HepG2 (cell line): ENCODE data around the gene VSIG10L.

ENCODE experiments used
- EED ChIP-seq: sonication (generic); formaldehyde crosslinking; IDR thresholded peaks from 2 replicates; pipeline ENCODE4 v1.5.0; 2020; ENCODE audit warnings: mild to moderate bottlenecking, missing genetic modification reagents
- KDM5A ChIP-seq: fragments of 200-600 bp; sonication (generic); IDR thresholded peaks from 2 replicates; pipeline ENCODE4 v1.7.0; 2018; ENCODE audit warnings: antibody characterized with exemption, mild to moderate bottlenecking, low read length, borderline replicate concordance
- SMC3 ChIP-seq: IDR thresholded peaks from 2 replicates; pipeline ENCODE4 v1.6.1; 2011; ENCODE audit warnings: low read length, improper control_type of control experiment
- SRF ChIP-seq: IDR thresholded peaks from 2 replicates; pipeline ENCODE4 v1.6.1; 2011; ENCODE audit warnings: mild to moderate bottlenecking, low read depth, low read length, moderate library complexity
- TF ChIP-seq, protein P1 (sequence below): sonication (generic); formaldehyde crosslinking; IDR thresholded peaks from 2 replicates; pipeline ENCODE4 v1.4.0; 2020; ENCODE audit warnings: missing genetic modification reagents, borderline replicate concordance
- TF ChIP-seq, protein P2 (sequence below): sonication (generic); formaldehyde crosslinking; IDR thresholded peaks from 2 replicates; pipeline ENCODE4 v1.5.0; 2020; ENCODE audit warnings: mild to moderate bottlenecking, missing genetic modification reagents, moderate library complexity

DNA sequence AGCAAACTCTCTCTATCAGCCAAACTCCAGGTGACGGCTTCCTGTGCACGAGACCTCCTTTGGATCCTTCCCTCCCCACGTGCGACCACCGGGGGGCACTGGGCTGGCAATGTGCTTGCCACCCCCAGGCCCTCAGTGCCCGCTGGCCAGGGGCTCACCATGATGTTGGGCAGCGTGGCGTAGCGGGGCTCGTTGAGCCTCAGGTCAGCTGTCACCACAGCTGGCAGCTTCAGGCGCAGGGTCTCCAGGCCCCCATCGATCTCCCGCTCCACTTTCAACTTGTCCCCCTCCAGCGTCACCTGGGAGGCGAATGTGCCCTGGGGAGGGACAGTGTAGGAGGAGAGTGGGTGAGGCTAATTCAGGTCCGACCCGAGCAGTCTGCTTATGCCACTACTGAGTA, 4.8 kb upstream of the VSIG10L start:
- TF ChIP-seq EED (CRISPR knock-in tag) = no peak
- no peak for TF ChIP-seq KDM5A
- TF ChIP-seq SMC3 = no peak
- TF ChIP-seq, protein P1, sequence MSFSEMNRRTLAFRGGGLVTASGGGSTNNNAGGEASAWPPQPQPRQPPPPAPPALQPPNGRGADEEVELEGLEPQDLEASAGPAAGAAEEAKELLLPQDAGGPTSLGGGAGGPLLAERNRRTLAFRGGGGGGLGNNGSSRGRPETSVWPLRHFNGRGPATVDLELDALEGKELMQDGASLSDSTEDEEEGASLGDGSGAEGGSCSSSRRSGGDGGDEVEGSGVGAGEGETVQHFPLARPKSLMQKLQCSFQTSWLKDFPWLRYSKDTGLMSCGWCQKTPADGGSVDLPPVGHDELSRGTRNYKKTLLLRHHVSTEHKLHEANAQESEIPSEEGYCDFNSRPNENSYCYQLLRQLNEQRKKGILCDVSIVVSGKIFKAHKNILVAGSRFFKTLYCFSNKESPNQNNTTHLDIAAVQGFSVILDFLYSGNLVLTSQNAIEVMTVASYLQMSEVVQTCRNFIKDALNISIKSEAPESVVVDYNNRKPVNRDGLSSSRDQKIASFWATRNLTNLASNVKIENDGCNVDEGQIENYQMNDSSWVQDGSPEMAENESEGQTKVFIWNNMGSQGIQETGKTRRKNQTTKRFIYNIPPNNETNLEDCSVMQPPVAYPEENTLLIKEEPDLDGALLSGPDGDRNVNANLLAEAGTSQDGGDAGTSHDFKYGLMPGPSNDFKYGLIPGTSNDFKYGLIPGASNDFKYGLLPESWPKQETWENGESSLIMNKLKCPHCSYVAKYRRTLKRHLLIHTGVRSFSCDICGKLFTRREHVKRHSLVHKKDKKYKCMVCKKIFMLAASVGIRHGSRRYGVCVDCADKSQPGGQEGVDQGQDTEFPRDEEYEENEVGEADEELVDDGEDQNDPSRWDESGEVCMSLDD (CRISPR knock-in tag) = no peak
- TF ChIP-seq, protein P2, sequence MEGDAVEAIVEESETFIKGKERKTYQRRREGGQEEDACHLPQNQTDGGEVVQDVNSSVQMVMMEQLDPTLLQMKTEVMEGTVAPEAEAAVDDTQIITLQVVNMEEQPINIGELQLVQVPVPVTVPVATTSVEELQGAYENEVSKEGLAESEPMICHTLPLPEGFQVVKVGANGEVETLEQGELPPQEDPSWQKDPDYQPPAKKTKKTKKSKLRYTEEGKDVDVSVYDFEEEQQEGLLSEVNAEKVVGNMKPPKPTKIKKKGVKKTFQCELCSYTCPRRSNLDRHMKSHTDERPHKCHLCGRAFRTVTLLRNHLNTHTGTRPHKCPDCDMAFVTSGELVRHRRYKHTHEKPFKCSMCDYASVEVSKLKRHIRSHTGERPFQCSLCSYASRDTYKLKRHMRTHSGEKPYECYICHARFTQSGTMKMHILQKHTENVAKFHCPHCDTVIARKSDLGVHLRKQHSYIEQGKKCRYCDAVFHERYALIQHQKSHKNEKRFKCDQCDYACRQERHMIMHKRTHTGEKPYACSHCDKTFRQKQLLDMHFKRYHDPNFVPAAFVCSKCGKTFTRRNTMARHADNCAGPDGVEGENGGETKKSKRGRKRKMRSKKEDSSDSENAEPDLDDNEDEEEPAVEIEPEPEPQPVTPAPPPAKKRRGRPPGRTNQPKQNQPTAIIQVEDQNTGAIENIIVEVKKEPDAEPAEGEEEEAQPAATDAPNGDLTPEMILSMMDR = peak; percentile 52
- TF ChIP-seq SRF = no peak
